ENCODE data around the gene RASL12. TPM values are rescaled to one million over a fixed set of nuclear protein-coding genes. Genes with fewer than 3 reads are reported as not detected.

The RASL12 gene
- total and polyA plus RNA-seq, 2 donors: 2.7 to 6.8 TPM

GRCh38 chr15:65072027-65072426, 4.2 kb upstream of the RASL12 start:
- Histone ChIP-seq H3K36me3 (ENCODE audit: control insufficient read depth in 2 of 2, insufficient read depth in 2 of 2, low read length in 1 of 2) (no peaks in the 10 kb centered on the region), H3K27me3 (ENCODE audit: control insufficient read depth in 2 of 2, insufficient read depth in 1 of 2, low read length in 1 of 2) (peaks cover 23 to 33% of the 10 kb centered on the region in 2 donors), H3K4me1 (ENCODE audit: control insufficient read depth in 2 of 2, insufficient read depth in 2 of 2, low read length in 2 of 2) (no peaks in the 10 kb centered on the region), H3K9me3 (ENCODE audit: control insufficient read depth in 2 of 2, insufficient read depth in 1 of 2, low read length in 1 of 2) (no peaks in the 10 kb centered on the region), H3K27ac (ENCODE audit: low read depth in 1 of 2, low read length in 1 of 2) (no peak overlapping the region), H3K4me3 (ENCODE audit: low read length in 2 of 2) (no peak overlapping the region)
- no peak for DNase-seq (ENCODE audit: low read depth in 6 of 9, low spot score in 9 of 9)
- 90% methylated on average over 1 of the region's 1 CpG for WGBS

GRCh38 chr15:65071381-65071811, 3.6 kb upstream of the RASL12 start:
- Histone ChIP-seq H3K4me1 (ENCODE audit: control insufficient read depth in 2 of 2, insufficient read depth in 2 of 2, low read length in 2 of 2) (no peaks in the 10 kb centered on the region), H3K27ac (ENCODE audit: low read depth in 1 of 2, low read length in 1 of 2) (no peak overlapping the region), H3K4me3 (ENCODE audit: low read length in 2 of 2) (no peak overlapping the region), H3K9me3 (ENCODE audit: control insufficient read depth in 2 of 2, insufficient read depth in 1 of 2, low read length in 1 of 2) (no peaks in the 10 kb centered on the region), H3K36me3 (ENCODE audit: control insufficient read depth in 2 of 2, insufficient read depth in 2 of 2, low read length in 1 of 2) (no peaks in the 10 kb centered on the region), H3K27me3 (ENCODE audit: control insufficient read depth in 2 of 2, insufficient read depth in 1 of 2, low read length in 1 of 2) (peaks cover 28 to 33% of the 10 kb centered on the region in 2 donors)
- DNase-seq (ENCODE audit: low read depth in 6 of 9, low spot score in 9 of 9): no peak
- WGBS: 94% methylated on average over 5 of the region's 5 CpGs

- peaks cover 30 to 45% of the 10 kb centered on the region in 2 donors for H3K27me3 ChIP-seq (ENCODE audit: control insufficient read depth in 2 of 2, insufficient read depth in 1 of 2, low read length in 1 of 2)
- no peak overlapping the region for H3K4me3 ChIP-seq (ENCODE audit: low read length in 2 of 2)
- WGBS: 93% methylated on average over 5 of the region's 5 CpGs
- no peak for DNase-seq (ENCODE audit: low read depth in 6 of 9, low spot score in 9 of 9)
- H3K9me3 ChIP-seq (ENCODE audit: control insufficient read depth in 2 of 2, insufficient read depth in 1 of 2, low read length in 1 of 2): no peaks in the 10 kb centered on the region
- no peaks in the 10 kb centered on the region for H3K36me3 ChIP-seq (ENCODE audit: control insufficient read depth in 2 of 2, insufficient read depth in 2 of 2, low read length in 1 of 2)
- no peaks in the 10 kb centered on the region for H3K4me1 ChIP-seq (ENCODE audit: control insufficient read depth in 2 of 2, insufficient read depth in 2 of 2, low read length in 2 of 2)
- no peak overlapping the region for H3K27ac ChIP-seq (ENCODE audit: low read depth in 1 of 2, low read length in 1 of 2)
These were observed 2.2 kb upstream of the RASL12 start for GRCh38 chr15:65069779-65070546.

- WGBS: 93% methylated on average over 1 of the region's 1 CpG
- no peak for DNase-seq (ENCODE audit: low read depth in 6 of 9, low spot score in 9 of 9)
- H3K36me3 ChIP-seq (ENCODE audit: control insufficient read depth in 2 of 2, insufficient read depth in 2 of 2, low read length in 1 of 2): no peaks in the 10 kb centered on the region
- H3K9me3 ChIP-seq (ENCODE audit: control insufficient read depth in 2 of 2, insufficient read depth in 1 of 2, low read length in 1 of 2): no peaks in the 10 kb centered on the region
- H3K27me3 ChIP-seq (ENCODE audit: control insufficient read depth in 2 of 2, insufficient read depth in 1 of 2, low read length in 1 of 2): peaks cover 30 to 46% of the 10 kb centered on the region in 2 donors
- no peak overlapping the region for H3K4me3 ChIP-seq (ENCODE audit: low read length in 2 of 2)
- H3K27ac ChIP-seq (ENCODE audit: low read depth in 1 of 2, low read length in 1 of 2): no peak overlapping the region
- no peaks in the 10 kb centered on the region for H3K4me1 ChIP-seq (ENCODE audit: control insufficient read depth in 2 of 2, insufficient read depth in 2 of 2, low read length in 2 of 2)
These were observed 1.4 kb upstream of the RASL12 start for GRCh38 chr15:65069179-65069578.

GRCh38 chr15:65068403-65068788, 605 bp upstream of the RASL12 start:
- Histone ChIP-seq H3K4me3 (ENCODE audit: low read length in 2 of 2) (no peak overlapping the region), H3K9me3 (ENCODE audit: control insufficient read depth in 2 of 2, insufficient read depth in 1 of 2, low read length in 1 of 2) (no peaks in the 10 kb centered on the region), H3K4me1 (ENCODE audit: control insufficient read depth in 2 of 2, insufficient read depth in 2 of 2, low read length in 2 of 2) (no peaks in the 10 kb centered on the region)

GRCh38 chr15:65067317-65067644, 510 bp downstream of the RASL12 start:
- Histone ChIP-seq H3K9me3 (ENCODE audit: control insufficient read depth in 2 of 2, insufficient read depth in 1 of 2, low read length in 1 of 2) (no peaks in the 10 kb centered on the region), H3K27me3 (ENCODE audit: control insufficient read depth in 2 of 2, insufficient read depth in 1 of 2, low read length in 1 of 2) (peaks cover 30 to 48% of the 10 kb centered on the region in 2 donors), H3K4me1 (ENCODE audit: control insufficient read depth in 2 of 2, insufficient read depth in 2 of 2, low read length in 2 of 2) (no peaks in the 10 kb centered on the region), H3K4me3 (ENCODE audit: low read length in 2 of 2) (peak overlapping the region in 1 of 2 donors; percentile 18), H3K27ac (ENCODE audit: low read depth in 1 of 2, low read length in 1 of 2) (no peak overlapping the region), H3K36me3 (ENCODE audit: control insufficient read depth in 2 of 2, insufficient read depth in 2 of 2, low read length in 1 of 2) (no peaks in the 10 kb centered on the region)
- 51% methylated on average over 8 of the region's 8 CpGs for WGBS
- DNase-seq (ENCODE audit: low read depth in 6 of 9, low spot score in 9 of 9): no peak

More at GRCh38 chr15:65068403-65068788, 605 bp upstream of the RASL12 start:
- H3K36me3 ChIP-seq (ENCODE audit: control insufficient read depth in 2 of 2, insufficient read depth in 2 of 2, low read length in 1 of 2): no peaks in the 10 kb centered on the region
- 99% methylated on average over 3 of the region's 3 CpGs for WGBS
- no peak for DNase-seq (ENCODE audit: low read depth in 6 of 9, low spot score in 9 of 9)
- H3K27ac ChIP-seq (ENCODE audit: low read depth in 1 of 2, low read length in 1 of 2): no peak overlapping the region
- peaks cover 30 to 48% of the 10 kb centered on the region in 2 donors for H3K27me3 ChIP-seq (ENCODE audit: control insufficient read depth in 2 of 2, insufficient read depth in 1 of 2, low read length in 1 of 2)

GRCh38 chr15:65066635-65067316, 1.0 kb downstream of the RASL12 start:
- no peaks in the 10 kb centered on the region for H3K4me1 ChIP-seq (ENCODE audit: control insufficient read depth in 2 of 2, insufficient read depth in 2 of 2, low read length in 2 of 2)
- H3K4me3 ChIP-seq (ENCODE audit: low read length in 2 of 2): no peak overlapping the region
- H3K36me3 ChIP-seq (ENCODE audit: control insufficient read depth in 2 of 2, insufficient read depth in 2 of 2, low read length in 1 of 2): no peaks in the 10 kb centered on the region
- no peaks in the 10 kb centered on the region for H3K9me3 ChIP-seq (ENCODE audit: control insufficient read depth in 2 of 2, insufficient read depth in 1 of 2, low read length in 1 of 2)
- WGBS: 55% methylated on average over 9 of the region's 9 CpGs
- peaks cover 30 to 48% of the 10 kb centered on the region in 2 donors for H3K27me3 ChIP-seq (ENCODE audit: control insufficient read depth in 2 of 2, insufficient read depth in 1 of 2, low read length in 1 of 2)
- no peak overlapping the region for H3K27ac ChIP-seq (ENCODE audit: low read depth in 1 of 2, low read length in 1 of 2)
- no peak for DNase-seq (ENCODE audit: low read depth in 6 of 9, low spot score in 9 of 9)

GRCh38 chr15:65066001-65066634, 1.7 kb downstream of the RASL12 start:
- Histone ChIP-seq H3K36me3 (ENCODE audit: control insufficient read depth in 2 of 2, insufficient read depth in 2 of 2, low read length in 1 of 2) (no peaks in the 10 kb centered on the region), H3K27ac (ENCODE audit: low read depth in 1 of 2, low read length in 1 of 2) (no peak overlapping the region), H3K9me3 (ENCODE audit: control insufficient read depth in 2 of 2, insufficient read depth in 1 of 2, low read length in 1 of 2) (no peaks in the 10 kb centered on the region), H3K4me3 (ENCODE audit: low read length in 2 of 2) (no peak overlapping the region), H3K27me3 (ENCODE audit: control insufficient read depth in 2 of 2, insufficient read depth in 1 of 2, low read length in 1 of 2) (peaks cover 30 to 48% of the 10 kb centered on the region in 2 donors), H3K4me1 (ENCODE audit: control insufficient read depth in 2 of 2, insufficient read depth in 2 of 2, low read length in 2 of 2) (no peaks in the 10 kb centered on the region)
- WGBS: 85% methylated on average over 3 of the region's 3 CpGs
- no peak for DNase-seq (ENCODE audit: low read depth in 6 of 9, low spot score in 9 of 9)

- 95% methylated on average over 5 of the region's 5 CpGs for WGBS
- H3K27ac ChIP-seq (ENCODE audit: low read depth in 1 of 2, low read length in 1 of 2): no peak overlapping the region
- H3K4me1 ChIP-seq (ENCODE audit: control insufficient read depth in 2 of 2, insufficient read depth in 2 of 2, low read length in 2 of 2): no peaks in the 10 kb centered on the region
- H3K27me3 ChIP-seq (ENCODE audit: control insufficient read depth in 2 of 2, insufficient read depth in 1 of 2, low read length in 1 of 2): peaks cover 15 to 29% of the 10 kb centered on the region in 2 donors
- DNase-seq (ENCODE audit: low read depth in 6 of 9, low spot score in 9 of 9): no peak
- no peaks in the 10 kb centered on the region for H3K36me3 ChIP-seq (ENCODE audit: control insufficient read depth in 2 of 2, insufficient read depth in 2 of 2, low read length in 1 of 2)
- H3K9me3 ChIP-seq (ENCODE audit: control insufficient read depth in 2 of 2, insufficient read depth in 1 of 2, low read length in 1 of 2): peaks cover 0 to 6% of the 10 kb centered on the region in 2 donors
- H3K4me3 ChIP-seq (ENCODE audit: low read length in 2 of 2): no peak overlapping the region
These were observed 5.1 kb downstream of the RASL12 start for GRCh38 chr15:65062726-65063125.

All from thymus (tissue), 11 donors.